ENCODE results near the gene SNTB2. TPM values are rescaled to one million over a fixed set of nuclear protein-coding genes. Genes with fewer than 3 reads are reported as not detected.

The SNTB2 gene
- total and polyA plus RNA-seq, 2 of the 13 experiments (the other 11 are each of a cell fraction or from before 2014, with no cell fraction given), result 11.5 to 19.2 TPM

GRCh38 chr16:69199382-69199781 is 12.4 kb downstream of the SNTB2 start (continued):
- TF ChIP-seq SMAD1 (CRISPR knock-in tag; IDR thresholded peaks at IDR 0.05; ENCODE audit: borderline replicate concordance, low read depth) (no peak), ZNF839 (CRISPR knock-in tag; IDR thresholded peaks at IDR 0.05; ENCODE audit: borderline replicate concordance) (no peak), ZNF44 (CRISPR knock-in tag; IDR thresholded peaks at IDR 0.05) (no peak), KDM2A (CRISPR knock-in tag; IDR thresholded peaks at IDR 0.05; ENCODE audit: borderline replicate concordance, low read depth) (no peak), ZNF383 (CRISPR knock-in tag; IDR thresholded peaks at IDR 0.05; ENCODE audit: borderline replicate concordance) (no peak), DDIT3 (CRISPR knock-in tag; IDR thresholded peaks at IDR 0.05) (no peak), ARID4A (CRISPR knock-in tag; IDR thresholded peaks at IDR 0.05; ENCODE audit: borderline replicate concordance) (no peak), LBX2 (CRISPR knock-in tag; IDR thresholded peaks at IDR 0.05; ENCODE audit: borderline replicate concordance) (no peak), ISL2 (CRISPR knock-in tag; IDR thresholded peaks at IDR 0.05) (no peak), ZNF574 (CRISPR knock-in tag; IDR thresholded peaks at IDR 0.05) (no peak), ZSCAN29 (CRISPR knock-in tag; conservative IDR thresholded peaks at IDR 0.05) (no peak)
